GM08714 (cell line): Measurements from ENCODE around the gene BEAN1.

ENCODE experiments used
- H3K4me3 ChIP-seq: fragments of 200-500 bp; sonication (Bioruptor generic); 2 replicates; pipeline ENCODE4 v1.5.1; 2014; ENCODE audit warnings: mild to moderate bottlenecking, low read length, inconsistent platforms
- ZNF274 ChIP-seq: IDR thresholded peaks from 2 replicates; pipeline ENCODE4 v1.6.1; 2012; ENCODE audit warnings: mild to moderate bottlenecking, low read depth, low read length

The BEAN1 gene

DNA sequence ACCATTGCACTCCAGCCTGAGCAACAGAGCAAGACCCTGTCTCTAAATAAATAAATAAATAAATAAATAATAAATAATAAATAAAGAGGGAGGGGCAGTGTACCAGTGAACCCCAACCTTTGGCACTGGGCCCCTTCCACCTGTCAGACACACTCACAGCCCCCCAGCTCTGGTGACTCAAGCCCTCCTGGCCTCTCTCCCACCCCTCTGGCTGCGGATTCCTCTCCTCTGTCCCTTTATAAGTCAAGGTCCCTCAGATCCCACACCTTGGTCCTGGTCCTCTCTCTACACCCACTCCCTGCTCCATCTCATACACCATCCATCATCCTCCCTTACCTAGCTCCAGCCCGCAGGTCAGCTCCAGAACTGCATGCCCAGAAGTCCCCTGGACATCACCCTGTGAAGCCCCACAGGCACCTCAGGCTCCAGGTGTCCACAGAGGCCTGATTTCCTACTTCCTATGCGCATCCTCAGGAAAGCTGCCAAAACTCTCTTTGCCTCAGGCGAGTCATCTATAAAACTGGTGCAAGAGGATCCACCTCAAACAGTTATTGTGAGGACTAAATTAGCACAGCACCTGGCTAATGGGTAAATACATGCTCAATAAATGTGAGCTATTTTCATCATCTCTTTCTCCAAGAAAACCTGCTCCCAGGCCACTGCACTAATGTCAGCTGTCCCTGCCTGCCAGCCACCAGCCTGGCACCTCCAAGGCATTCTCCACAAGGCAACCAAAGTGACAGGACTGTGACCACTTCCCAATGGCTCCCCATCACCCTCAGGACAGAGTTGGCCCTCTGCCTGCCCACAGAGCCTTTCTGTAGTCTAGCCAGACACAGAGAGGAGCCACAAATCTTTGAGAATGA lies 46.8 kb downstream of the BEAN1 start:
- no peak overlapping the region for H3K4me3 ChIP-seq
- TF ChIP-seq ZNF274: no peak

DNA sequence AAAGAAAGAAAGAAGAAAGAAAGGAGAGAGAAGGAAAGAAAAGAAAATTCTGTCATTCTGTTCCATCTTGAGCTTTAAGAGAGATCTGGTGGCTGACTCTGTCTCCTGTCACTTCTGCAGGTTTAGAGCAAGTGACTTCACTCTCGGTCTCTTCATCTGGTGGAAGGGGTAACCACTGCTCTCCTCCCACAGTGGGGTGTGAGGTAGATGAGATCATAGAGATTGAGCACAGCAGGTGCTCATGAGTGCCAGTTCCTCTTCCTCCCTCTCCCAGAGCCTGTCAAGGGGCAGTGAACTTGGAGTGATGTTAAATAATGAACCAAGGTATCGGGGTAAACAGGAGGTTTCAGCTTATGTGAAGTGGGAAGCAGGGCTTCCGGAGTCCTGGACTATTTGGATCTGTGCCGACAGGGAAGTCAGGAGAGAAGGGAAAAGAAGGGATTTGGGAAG lies 47.7 kb downstream of the BEAN1 start:
- H3K4me3 ChIP-seq: no peak overlapping the region
- no peak for TF ChIP-seq ZNF274

DNA sequence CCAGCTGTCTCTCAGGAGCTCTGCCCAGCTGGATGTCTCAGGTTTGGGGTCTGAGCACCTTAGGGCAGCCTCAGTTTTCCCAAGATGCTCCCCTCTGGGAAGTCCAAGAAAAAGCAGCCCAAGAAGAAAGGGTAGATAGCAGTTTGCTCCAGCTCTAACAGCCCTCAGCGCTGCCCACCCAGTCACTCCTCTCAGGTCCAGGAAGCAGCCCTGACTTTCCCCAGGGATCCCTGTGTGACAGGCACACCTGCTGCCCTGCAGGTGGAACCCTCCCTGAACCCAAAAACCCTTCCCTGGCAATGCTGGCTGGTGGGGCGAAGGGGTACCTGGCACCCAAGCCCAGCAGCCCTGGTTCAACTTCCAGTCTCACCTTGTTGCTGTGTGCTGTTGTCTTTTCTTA lies 48.1 kb downstream of the BEAN1 start:
- no peak for TF ChIP-seq ZNF274
- H3K4me3 ChIP-seq: no peak overlapping the region

DNA sequence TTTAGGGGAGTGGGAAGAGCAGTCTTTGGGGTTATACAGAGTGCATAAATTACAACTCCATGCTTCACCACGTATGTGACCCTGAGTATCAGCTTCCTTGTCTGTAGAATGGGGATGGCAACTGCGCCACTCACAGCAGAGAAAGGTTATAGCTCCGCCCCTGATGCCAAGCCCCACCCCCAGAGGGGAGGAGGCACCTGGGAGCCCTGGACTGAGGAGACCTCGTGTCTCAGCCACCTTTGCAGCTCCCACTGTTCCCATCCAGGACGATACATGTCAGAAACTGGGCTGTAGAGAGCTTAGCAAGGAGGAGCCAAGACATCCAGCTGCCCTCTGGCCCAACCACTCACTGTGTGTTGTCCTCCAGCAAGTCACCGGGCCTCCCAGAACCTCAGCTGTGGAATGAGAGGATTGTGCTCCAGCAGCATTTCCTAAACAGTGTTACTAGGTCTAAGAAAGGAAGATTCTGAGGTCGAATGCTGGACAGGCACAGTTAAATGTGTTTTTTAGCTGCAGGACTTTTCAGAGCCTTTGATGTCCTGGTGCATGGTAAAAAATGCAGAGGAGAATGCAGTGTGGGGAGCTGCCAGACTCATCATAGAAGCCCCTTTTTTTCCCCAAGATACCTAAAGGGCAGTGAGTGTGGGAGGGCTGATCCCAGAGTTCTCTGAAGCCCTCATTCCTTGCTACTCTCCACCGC lies 49.4 kb downstream of the BEAN1 start:
- no peak overlapping the region for H3K4me3 ChIP-seq
- TF ChIP-seq ZNF274: no peak

DNA sequence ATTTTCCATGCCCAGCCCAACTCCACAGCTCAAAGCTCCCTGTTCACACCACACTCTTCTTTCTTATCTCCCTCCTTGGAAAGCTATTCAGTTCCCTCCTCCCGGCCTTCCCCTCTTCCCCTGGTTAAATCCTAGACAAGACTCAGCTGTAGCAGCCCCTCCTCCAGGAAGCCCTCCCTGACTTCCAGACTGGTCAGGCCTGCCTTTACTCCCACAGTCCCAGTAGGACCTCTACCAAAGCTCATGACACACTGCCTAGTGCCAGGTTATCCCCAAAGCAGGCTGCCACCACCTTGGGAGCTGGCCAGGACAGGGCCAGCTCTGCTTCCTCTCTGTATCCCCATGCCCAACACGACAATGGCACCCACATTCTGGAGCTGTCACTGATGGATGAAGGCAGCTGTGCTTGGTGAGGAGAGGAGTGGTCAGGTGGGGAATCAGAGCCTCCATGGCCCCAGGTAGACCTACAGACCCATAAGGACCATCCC lies 50.0 kb downstream of the BEAN1 start:
- no peak overlapping the region for H3K4me3 ChIP-seq
- TF ChIP-seq ZNF274: no peak

DNA sequence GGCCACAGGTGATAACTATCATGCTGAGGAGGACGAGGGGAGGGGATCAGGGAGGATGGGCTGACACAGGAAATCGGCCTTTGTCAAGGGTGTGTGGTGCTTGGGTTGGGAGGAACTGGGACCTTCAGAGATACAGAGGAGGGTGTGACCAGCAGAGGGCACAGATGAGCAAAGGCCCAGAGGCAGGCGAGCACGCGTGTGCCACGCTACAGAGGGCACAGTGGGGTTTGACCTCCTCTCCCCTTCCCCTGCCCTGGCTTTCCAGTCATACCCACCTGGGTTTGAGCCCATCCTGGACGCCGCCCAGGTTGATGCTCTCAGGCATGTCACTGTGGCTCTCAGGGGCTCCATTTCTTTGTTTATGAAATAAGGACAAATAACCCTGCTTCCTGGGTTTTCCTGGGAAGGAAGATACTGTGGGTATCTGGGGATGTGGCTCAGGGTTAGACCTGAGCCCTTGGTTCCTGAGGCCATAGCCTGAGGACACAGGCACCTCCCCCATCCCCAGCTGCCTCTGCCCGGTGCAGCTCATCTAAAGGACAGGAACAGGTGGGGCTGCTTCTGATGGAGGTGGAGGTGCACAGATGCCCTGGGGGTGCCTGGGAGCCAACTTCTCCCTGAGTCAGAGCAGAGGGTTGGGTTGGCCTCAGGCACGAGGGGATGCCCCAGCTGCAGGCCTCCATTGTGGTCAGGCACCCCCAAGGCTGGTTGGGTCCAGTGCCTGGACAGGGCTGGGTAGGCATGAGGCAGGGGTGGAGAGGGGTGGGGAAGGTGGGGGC lies 51.8 kb downstream of the BEAN1 start:
- TF ChIP-seq ZNF274: no peak
- H3K4me3 ChIP-seq: no peak overlapping the region

DNA sequence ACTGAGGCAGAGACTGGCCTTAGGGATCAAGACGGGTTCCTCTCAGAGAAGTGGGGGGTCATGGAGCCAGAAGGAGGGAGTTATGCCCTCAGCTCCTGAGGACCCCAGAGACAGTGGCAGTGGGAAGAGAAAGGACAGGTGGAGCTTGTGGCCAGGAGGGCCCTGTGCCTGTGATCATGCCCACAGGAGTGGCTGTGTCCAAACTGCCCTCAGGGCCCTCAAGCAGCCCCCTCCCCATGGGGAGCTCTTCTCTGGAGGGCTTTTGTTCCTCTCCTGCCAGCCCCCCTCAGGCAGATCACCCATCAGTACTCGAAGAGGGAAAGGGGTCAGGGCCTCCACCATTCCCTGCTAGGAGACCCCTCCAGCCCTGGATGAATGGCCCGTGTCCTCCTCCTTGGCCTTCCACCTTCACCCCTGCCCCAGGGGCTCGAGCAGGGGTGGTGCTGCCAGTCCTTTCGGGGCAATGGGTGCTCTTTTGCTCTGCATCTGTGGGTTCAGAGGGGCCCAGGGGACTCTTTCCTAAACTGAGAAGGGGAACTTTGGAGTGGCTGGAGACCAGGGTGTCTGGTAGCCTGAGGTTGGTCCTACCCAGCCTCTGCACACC lies 52.7 kb downstream of the BEAN1 start:
- TF ChIP-seq ZNF274: no peak
- H3K4me3 ChIP-seq: no peak overlapping the region

DNA sequence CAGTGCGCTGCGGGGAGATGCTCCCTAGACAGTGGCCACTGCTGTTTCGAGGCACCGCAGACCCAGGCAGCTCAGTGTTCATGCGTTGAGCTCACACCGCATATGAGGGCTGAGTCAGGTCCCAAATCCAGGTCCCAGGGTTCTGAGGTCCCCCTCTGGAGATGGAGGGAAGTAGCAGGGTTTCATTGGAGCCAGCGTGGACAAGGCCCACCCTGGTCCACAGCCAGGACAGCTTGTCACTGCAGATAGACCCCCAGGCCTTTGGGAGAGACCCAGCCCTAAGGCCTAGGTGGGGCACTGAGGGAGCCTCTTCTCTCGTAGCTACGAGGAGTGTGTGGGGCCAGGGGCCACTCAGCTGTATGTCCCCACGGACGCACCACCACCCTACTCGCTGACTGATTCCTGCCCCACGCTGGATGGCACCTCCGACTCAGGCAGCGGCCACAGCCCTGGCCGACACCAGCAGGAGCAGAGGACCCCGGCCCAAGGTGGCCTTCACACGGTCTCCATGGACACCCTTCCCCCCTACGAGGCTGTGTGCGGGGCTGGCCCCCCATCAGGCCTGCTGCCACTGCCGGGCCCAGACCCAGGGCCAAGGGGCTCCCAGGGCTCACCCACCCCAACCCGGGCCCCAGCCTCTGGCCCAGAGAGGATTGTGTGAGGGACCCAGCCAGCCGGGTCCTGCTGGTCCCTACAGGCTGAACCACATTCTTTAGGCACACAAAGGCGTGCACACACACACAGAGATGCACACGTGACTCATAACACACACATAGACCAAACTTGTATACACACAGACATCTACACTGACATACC lies 53.4 kb downstream of the BEAN1 start:
- no peak overlapping the region for H3K4me3 ChIP-seq
- TF ChIP-seq ZNF274: no peak

DNA sequence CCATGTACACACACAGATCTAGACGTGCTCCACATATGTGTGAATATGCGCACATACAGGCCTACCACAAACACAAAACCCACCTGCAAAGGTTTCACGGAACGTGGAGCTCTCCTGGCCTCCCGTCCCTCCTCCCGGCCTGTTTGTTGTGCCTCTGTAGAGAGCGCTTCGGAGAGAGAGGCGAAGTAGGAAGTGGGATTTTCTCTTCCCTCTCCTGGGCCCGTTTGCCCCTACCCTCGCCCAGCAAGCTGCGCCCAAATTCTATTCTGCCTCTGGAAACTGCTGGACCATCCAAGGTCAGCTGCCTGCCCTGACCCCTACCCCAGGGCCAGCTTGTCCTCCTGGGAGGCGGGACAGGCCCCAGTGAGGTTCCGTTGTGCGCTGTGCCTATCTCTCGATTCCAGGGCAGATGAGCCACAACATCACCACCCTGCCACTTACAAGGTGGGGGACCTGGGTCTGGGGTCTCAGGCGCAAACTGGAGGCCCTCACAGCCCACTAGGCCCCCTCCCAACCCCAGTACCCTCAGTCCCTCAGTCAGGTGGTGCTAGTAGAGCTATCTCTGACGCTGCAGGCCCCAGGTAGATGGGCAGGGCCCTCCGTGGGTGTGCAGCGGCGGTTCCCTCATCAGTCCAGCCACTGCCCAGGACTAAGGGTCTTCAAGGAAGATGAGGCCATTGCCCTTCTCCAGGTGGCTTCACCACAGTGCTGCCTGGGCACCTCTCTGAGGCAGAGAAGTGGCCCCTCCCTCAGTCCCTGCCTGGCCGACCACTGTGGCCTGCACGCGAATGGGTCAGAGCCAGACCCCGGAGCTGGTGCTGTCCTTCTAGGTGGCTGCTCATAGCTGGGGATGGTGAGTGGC lies 54.2 kb downstream of the BEAN1 start:
- H3K4me3 ChIP-seq: no peak overlapping the region
- no peak for TF ChIP-seq ZNF274

DNA sequence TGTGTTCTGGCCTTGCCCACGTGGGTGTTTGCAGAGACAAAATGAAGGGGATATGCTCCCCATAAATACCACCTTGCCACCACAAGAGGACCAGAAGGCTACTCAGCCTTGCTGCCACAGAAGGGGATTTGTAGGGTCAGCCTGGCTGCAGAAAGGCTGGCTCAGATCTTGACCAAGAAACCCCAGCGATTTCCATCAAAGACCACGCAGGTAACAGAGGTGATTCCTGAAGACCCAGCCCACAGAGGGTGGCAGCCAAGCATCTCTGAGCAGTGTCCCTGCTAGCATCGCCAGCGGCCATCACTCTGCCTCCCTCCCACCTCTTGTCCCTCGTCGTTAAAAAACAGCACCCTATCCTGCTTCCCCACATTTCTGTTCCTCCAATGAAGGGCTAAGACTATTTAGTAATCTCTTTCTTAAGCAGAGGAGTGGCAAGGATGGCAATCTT lies 54.9 kb downstream of the BEAN1 start:
- TF ChIP-seq ZNF274: no peak
- no peak overlapping the region for H3K4me3 ChIP-seq

DNA sequence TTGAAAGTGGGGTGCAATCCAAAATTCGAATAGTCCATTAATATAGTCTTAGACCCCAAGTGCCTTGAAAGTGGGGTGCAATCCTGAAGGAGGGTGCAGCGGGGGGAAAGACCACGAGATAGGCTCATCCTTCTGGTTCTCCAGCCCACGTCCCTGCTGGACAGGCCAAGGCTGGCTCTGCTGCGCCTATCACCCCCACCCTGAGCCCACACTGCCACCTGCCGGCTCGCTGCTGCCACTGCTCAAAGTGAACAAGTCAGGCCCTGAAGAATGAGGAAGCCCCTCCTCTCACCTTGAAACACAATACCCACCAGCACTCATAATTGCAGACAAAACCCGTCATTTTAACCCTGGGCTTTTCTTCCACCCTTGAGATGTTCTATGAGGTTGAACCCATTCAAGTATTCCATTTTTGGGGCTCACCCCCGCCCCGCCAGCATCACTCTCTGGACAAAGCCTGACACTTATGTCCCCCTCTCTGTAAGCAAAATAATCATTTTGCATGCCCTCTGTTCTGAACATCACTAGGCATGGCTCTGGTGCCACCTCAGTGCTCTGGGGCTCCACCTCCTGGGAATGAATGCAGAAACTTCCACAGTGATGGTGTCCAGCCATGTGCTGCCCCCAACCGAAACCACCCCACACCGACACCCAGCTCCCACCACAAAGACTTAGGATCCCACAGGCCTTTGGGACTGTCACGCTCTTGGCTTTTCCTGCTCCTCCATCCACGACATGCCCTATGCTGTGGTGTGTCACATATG lies 56.8 kb downstream of the BEAN1 start:
- H3K4me3 ChIP-seq: no peak overlapping the region

DNA sequence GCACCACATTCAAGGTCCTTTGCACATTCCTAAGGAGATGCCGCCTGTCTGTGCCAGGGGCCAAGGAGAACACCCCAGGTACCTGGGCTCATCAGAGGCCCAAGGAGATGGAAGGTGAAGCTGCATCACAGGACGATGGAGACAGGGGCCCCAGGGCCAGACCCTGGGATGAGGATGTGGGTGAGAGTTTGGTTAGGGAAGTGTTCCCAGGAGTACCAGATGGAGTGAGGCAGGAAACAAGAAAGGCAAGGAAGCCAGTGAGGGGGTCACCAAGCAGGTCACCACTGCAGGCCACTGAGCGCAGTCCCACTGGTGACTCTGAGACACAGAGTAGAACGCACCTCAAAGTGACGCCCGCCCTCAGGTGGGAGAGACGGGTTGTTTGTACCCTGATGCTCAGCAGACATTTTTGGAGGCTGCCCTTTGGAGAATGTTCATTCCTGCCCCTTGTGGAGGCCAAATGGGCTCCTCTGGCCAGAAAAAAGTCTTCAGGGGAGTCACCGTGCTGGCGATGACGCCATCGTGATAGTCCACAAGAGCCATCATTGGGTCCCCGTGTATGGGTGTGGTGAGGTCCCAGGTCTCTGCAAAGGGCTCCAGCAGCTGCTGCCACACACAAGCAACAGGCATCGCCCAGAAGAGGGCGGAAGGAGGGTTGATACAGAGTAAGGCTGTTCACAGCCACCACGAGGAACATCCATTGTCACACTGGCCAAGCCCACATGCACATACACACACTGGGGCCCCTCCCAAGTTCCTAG lies 57.5 kb downstream of the BEAN1 start:
- no peak overlapping the region for H3K4me3 ChIP-seq
- no peak for TF ChIP-seq ZNF274

More for the DNA sequence above, 56.8 kb downstream of the BEAN1 start:
- no peak for TF ChIP-seq ZNF274
